Mesothelial cell of epicardium (in vitro differentiated cells): ENCODE results near the gene TRIM8. TPM values are rescaled to one million over a fixed set of nuclear protein-coding genes. Genes with fewer than 3 reads are reported as not detected.

Experiments
- DNase-seq, 2 experiments: peaks; one replicate each; pipeline ENCODE4 v3.0.0; 2021; ENCODE audit warnings: low spot score in 2 of 2; ENCODE audit not compliant: unreplicated experiment in 2 of 2
- H3K27ac Mint-ChIP-seq: 2 replicates; pipeline ENCODE4 v1.8.0; 2021; ENCODE audit warnings: mixed read lengths
- H3K27me3 Mint-ChIP-seq: 2 replicates; pipeline ENCODE4 v1.8.0; 2021; ENCODE audit warnings: low read depth, mixed read lengths
- H3K36me3 Mint-ChIP-seq: 2 replicates; pipeline ENCODE4 v1.8.0; 2021; ENCODE audit warnings: mixed read lengths
- H3K4me1 Mint-ChIP-seq: 2 replicates; pipeline ENCODE4 v1.8.0; 2021; ENCODE audit warnings: mixed read lengths
- H3K4me3 Mint-ChIP-seq: 2 replicates; pipeline ENCODE4 v1.8.0; 2021; ENCODE audit warnings: mild to moderate bottlenecking, moderate library complexity, mixed read lengths
- H3K9me3 Mint-ChIP-seq: 2 replicates; pipeline ENCODE4 v1.8.0; 2021; ENCODE audit warnings: mixed read lengths
- total RNA-seq: library from RNA; stranded (reverse); gene quantifications from 3 replicates; pipeline ENCODE4 v1.2.1, GENCODE V29; 2021
- TF ChIP-seq, protein P1 (sequence below): fragments of 200-600 bp; sonication (generic); IDR thresholded peaks from one replicate; pipeline ENCODE4 v1.5.0; 2021; ENCODE audit warnings: antibody characterized with exemption; ENCODE audit not compliant: unreplicated experiment

The TRIM8 gene
- total RNA-seq, 1 donor from 2014 or later: 79.2 TPM

DNA sequence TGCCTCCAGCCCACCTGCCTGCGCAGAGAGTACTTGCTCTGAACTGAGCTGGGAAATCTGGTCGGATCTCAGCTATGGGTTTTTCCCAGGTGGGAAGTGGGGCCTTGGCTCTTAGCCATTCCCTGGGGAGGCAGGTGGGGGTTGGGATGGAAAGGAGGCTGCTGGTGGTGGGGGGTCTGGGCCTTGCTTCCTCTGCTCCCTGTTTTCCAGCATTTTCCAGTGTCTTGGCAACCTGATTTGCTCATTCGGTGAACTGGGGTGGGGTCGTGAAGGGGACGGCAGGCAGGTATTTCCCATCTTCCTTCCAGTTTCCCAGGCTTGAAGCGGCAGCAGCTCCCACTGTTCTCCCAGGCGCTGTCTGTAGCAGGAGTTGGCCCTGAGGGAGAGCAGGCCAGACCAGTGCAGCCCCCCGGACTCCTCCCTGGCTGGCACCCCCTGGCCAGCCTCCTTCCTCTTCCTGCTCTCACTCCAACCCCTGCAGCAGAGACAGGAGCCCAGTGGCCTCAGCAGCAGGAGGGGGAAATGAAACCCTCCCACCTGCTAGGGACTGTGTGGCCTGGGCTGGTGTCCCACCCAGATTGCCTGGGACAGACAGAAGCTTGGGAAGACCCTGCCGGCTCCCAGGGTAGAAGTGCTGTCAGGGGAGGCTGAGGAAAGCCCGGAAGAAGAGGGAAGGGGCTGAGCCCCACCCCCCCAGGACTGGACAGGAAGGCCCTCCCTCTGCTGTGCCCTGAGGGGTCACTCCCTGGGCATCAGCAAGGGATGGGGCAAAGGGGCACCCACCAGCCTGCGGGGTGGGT, 6.6 kb downstream of the TRIM8 start:
- H3K27me3 Mint-ChIP-seq: no peaks in the 10 kb centered on the region
- no peak for DNase-seq
- H3K36me3 Mint-ChIP-seq: peaks cover 10% of the 10 kb centered on the region
- no peaks in the 10 kb centered on the region for H3K9me3 Mint-ChIP-seq
- peak overlapping the region; percentile 30 for H3K27ac Mint-ChIP-seq
- H3K4me1 Mint-ChIP-seq: peaks cover 48% of the 10 kb centered on the region
- no peak overlapping the region for H3K4me3 Mint-ChIP-seq
- TF ChIP-seq, protein P1, sequence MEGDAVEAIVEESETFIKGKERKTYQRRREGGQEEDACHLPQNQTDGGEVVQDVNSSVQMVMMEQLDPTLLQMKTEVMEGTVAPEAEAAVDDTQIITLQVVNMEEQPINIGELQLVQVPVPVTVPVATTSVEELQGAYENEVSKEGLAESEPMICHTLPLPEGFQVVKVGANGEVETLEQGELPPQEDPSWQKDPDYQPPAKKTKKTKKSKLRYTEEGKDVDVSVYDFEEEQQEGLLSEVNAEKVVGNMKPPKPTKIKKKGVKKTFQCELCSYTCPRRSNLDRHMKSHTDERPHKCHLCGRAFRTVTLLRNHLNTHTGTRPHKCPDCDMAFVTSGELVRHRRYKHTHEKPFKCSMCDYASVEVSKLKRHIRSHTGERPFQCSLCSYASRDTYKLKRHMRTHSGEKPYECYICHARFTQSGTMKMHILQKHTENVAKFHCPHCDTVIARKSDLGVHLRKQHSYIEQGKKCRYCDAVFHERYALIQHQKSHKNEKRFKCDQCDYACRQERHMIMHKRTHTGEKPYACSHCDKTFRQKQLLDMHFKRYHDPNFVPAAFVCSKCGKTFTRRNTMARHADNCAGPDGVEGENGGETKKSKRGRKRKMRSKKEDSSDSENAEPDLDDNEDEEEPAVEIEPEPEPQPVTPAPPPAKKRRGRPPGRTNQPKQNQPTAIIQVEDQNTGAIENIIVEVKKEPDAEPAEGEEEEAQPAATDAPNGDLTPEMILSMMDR: no peak

GRCh38 chr10:102651455-102652169, 7.3 kb downstream of the TRIM8 start:
- H3K9me3 Mint-ChIP-seq: no peaks in the 10 kb centered on the region
- no peak overlapping the region for H3K4me3 Mint-ChIP-seq
- TF ChIP-seq, protein P1: no peak
- H3K27me3 Mint-ChIP-seq: no peaks in the 10 kb centered on the region
- H3K36me3 Mint-ChIP-seq: peaks cover 10% of the 10 kb centered on the region
- no peak overlapping the region for H3K27ac Mint-ChIP-seq
- H3K4me1 Mint-ChIP-seq: peaks cover 41% of the 10 kb centered on the region
- no peak for DNase-seq

GRCh38 chr10:102652170-102652916, 8.1 kb downstream of the TRIM8 start:
- peaks cover 33% of the 10 kb centered on the region for H3K4me1 Mint-ChIP-seq
- no peak overlapping the region for H3K27ac Mint-ChIP-seq
- TF ChIP-seq, protein P1: no peak
- DNase-seq: no peak
- no peak overlapping the region for H3K4me3 Mint-ChIP-seq
- peaks cover 11% of the 10 kb centered on the region for H3K36me3 Mint-ChIP-seq
- no peaks in the 10 kb centered on the region for H3K27me3 Mint-ChIP-seq
- H3K9me3 Mint-ChIP-seq: no peaks in the 10 kb centered on the region

GRCh38 chr10:102653060-102653459, 8.8 kb downstream of the TRIM8 start:
- H3K4me3 Mint-ChIP-seq: no peak overlapping the region
- TF ChIP-seq, protein P1: no peak
- peaks cover 26% of the 10 kb centered on the region for H3K4me1 Mint-ChIP-seq
- no peak overlapping the region for H3K27ac Mint-ChIP-seq
- H3K27me3 Mint-ChIP-seq: no peaks in the 10 kb centered on the region
- no peak for DNase-seq
- H3K36me3 Mint-ChIP-seq: peaks cover 16% of the 10 kb centered on the region
- no peaks in the 10 kb centered on the region for H3K9me3 Mint-ChIP-seq

- Mint-ChIP-seq H3K27ac (no peak overlapping the region), H3K27me3 (no peaks in the 10 kb centered on the region), H3K9me3 (no peaks in the 10 kb centered on the region), H3K36me3 (peaks cover 19% of the 10 kb centered on the region), H3K4me3 (no peak overlapping the region), H3K4me1 (peaks cover 12% of the 10 kb centered on the region)
- DNase-seq: no peak
- TF ChIP-seq, protein P1: no peak
Observed at GRCh38 chr10:102654566-102654965, 10.3 kb downstream of the TRIM8 start.
